OCI-M2 (cell line): Measurements from ENCODE around the gene MAP3K1.
"Not testable (repeated sequence)": the region's sequence is repeated elsewhere in the genome, so short reads cannot be mapped to it uniquely, and the experiment has no call there.

Source experiments
- DNase-seq: peaks from one replicate; lab custom pipeline; 2025; ENCODE audit not compliant: unreplicated experiment; lab: John Stamatoyannopoulos, UW

MAP3K1 gene

GRCh38 chr5:56815658-56816545, 553 bp downstream of the MAP3K1 start:
- no peak for DNase-seq

DNA sequence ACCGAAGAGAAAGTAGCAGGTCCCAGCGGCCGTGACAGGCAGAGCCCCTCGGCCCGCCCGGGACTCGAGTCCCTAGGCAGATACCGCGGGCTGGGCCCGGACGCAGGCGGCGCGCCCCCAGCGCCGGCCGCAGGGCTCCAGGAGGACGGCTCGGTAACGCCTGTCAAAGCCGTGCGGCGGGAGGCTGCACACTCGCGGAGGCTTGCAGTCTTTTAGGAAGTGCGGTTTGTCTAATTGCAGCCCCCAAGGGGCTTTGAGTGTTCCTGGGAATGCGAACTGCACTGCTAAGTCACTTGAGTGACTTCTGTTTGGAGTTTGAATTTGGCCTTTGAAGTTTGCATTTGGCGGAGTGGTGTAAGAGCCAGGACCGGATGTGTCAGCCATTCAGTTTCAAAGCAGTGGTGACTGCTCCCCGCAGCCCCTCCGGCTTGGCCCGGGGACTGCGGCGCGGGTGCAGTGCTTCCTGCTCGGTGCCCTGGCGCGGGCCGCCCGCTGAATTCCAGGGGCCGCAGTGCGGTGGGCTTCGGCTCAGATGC, 1.3 kb downstream of the MAP3K1 start:
- no peak for DNase-seq

- DNase-seq = no peak
Measured at GRCh38 chr5:56817263-56818014, 2.1 kb downstream of the MAP3K1 start.

GRCh38 chr5:56818450-56819037, 3.2 kb downstream of the MAP3K1 start:
- DNase-seq = no peak

DNA sequence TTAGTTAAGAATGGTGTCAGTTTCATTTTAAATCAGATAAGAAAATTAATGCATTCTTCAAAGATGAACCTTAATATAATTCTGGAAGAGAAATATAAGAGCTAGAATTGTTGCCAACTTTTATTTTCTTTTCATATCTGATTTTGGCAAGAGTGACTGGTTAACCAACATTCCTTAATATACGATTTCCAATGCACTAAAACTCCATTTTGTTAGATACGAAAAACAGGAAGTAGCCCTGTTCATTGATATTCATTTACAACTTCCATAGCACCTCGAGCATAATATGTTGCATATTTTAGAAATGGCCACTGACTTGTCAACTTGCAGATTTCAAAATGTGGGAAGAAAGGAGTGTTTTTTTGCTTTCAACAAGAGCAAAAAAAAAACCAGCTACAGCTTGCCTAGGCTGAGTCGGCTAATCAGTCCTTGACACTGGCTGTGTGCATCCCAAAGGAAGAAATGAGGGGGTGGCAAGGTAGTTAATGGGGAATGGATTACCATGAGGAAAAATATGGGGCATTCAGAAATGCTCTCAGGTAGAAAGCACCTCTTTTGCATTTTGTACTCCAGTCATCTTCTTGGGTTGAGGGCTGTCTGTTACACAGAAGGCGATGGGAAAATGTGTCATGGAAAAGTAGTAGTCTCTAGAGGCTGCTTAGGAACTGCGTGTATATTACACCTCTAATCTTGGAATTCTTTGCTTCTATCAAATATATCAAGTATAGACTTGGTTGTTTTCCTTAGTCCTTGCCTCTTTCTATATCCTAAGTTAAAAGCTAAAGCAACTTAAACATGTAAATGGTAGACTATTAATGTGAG, 3.9 kb downstream of the MAP3K1 start:
- no peak for DNase-seq

DNA sequence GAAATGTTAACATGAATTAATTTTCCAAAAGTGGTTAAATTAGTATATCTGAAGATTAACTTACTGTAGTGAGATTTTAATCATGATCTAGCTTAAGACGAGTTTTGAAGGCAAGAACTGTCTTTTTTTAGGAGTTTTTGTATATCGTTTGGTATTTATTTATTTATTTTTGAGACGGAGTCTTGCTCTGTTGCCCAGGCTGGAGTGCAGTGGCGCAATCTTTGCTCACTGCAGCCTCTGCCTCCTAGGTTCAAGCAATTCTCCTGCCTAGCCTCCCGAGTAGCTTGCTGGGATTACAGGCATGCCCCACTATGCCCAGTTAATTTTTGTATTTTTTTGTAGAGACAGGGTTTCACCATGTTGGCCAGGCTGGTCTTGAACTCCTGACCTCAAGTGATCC, 6.5 kb downstream of the MAP3K1 start:
- DNase-seq = not testable (repeated sequence)

DNA sequence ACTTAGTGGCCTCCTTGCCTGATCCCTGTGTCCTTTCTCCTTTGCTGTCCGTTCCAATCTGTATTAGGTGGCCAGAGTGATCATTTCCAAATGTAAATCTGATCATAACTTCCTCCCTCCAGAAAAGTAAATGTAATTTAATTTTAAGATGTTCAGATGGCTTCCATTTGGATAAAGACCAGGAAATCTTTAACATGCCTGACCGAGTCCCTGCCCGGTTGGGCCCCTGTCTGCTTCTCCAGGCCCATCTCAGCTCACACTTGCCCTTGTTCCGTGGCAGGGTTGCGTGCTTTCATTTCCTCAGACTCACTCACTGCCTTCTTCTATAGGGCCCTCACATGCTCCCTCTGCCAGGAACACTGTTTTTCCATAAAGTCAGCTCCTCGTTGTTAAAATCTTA, 7.6 kb downstream of the MAP3K1 start:
- no peak for DNase-seq

DNA sequence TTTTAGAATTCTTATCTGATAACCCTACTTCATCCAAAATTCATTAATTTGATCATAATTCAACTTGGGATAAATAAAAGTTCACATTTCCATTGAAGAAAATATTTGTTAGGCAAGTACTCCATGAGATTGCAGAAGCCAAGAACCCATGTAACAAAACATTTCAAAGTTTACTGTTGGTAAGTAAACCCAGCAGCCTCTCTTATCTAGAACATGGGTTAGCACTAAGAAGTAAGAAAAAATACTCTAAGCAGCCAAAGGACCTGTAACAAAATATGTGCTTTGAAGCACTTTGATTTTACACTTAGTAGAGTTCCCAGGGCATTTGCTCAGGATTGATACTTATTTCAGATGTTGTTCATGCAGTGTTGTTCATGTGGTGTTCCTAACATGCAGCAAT, 8.7 kb downstream of the MAP3K1 start:
- no peak for DNase-seq

DNA sequence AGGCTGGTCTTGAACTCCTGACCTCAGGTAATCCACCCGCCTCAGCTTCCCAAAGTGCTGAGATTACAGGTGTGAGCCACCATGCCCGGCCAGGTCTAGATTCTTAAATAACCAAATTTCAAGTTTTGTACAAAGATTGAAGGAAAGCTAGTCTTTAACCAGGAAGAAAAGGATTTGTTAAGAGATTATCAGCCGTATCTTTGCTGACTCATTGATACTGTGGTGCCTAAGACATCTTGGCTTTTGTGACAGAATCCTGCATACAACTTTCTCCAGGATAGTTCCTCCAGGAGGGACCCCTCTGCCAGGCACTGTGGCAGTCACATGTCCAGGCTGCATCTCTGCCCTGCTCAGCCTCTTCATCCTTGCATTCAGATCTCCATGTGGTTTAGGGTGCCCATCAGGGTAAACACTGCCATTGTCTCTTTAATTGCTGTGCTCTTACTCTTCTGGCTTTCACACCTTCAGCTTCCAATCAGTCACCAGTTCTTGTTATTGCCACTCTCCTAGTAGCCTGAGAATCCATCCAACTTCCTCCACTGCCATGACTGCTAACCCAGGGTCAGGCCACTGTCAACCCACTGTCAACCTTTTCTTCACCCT, 10.0 kb downstream of the MAP3K1 start:
- DNase-seq = no peak

DNA sequence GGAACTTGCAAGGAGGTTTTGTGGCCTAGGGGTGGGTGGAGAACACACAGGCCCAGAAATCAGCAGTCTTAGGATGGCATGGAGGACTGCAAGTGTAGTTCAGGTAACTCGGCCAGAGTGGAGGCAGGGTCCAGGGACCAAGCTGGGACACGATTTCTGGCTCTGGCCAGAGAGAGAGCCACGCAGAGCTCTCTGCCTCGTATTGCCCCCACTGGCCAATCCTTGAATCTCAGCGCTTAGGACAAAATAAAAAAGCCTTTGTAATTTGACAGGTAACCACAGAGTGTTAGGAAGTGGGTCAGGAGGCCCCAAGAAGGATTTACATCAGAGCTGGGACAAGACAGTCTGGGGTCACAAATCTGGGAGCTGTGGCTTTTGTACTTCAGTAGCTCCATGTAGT, 11.7 kb downstream of the MAP3K1 start:
- no peak for DNase-seq

DNA sequence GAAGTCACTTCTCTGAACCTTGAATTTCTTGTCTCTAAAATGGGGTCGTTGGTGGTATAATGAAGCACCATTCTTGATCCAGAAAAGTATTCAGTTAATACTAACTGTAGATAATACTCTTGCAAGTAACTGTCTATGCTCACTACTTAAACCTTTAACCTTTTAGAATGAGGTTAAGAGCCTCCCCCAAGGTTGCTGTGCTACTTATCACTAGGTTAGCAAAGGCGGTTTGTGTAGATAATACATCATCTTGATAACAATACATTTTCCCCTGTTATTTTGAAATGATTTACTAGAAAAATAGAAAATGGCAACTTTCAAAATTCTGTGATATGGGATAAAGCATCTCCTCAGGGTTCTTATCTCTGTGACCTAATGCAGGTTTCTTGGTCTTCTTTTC, 12.6 kb downstream of the MAP3K1 start:
- DNase-seq = no peak

DNA sequence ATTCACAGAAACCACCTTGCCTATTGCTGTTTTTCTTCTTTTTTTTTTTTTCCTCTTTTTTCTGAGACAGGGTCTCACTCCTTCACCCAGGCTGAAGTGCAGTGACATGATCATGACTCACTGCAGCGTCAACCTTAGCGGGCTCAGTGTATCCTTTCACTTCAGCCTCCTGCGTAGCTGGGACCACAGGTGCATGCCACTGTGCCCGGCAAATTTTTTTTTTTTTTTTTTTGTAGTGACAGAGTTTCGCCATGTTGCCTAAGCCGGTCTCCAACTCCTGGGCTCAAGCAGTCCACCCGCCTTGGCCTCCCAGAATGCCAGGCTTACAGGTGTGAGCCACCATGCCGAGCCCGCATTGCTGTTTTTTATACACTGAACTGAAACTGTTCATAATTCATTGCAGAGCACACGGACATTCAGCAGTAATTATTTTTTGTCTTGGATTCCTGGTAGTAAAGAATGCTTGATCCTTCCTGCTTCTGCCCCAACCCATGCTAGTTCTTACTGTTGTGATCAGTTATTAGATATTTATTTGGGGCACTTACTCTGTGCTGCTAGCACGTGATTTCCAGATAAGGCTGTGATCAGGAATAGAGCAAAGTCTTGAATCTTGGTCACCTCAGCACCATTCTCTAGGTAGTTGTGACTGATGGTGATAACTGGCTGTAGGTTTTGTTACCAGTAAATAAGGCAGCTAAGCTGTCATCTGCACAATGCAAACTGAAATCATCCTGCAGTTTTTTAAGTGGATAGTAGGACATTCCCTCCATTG, 14.0 kb downstream of the MAP3K1 start:
- DNase-seq = no peak

DNA sequence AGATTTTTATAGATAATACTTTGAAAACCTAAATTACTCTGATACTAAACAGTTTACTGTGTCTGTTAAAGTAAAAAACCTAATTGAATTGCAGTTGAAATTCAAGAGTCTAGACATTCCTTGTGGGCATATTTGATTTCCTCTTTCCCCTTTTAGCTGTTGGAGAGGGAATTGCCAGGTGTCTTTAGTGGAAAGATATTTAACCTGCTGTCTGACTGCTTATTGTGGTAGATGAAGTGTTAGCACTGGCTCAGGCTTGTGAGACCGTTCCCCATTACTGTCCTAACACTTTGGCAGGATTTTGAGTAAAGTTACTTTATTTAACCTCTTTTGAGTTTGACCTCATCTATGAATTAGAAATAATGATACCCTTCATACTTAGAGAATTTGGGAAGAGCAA, 16.4 kb downstream of the MAP3K1 start:
- DNase-seq = no peak

DNA sequence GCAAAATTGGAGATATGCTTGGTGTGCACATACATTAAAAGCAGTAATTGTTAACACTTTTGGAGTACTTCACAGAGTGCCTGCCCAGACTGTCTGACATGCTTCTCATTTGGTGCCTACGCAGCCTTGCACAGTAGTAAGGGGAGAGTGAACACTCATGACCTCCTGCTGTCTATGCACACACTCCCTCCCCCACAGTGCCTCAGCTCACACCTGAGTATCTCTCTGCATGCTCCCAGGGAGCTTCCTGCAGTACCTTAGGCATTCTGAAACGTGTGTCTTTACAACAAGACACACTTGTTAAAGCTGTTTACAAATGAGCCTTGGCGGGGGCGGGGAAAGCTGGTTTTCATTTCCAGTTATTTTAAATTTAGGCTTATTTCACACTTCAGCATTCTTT, 18.0 kb downstream of the MAP3K1 start:
- DNase-seq = no peak

DNA sequence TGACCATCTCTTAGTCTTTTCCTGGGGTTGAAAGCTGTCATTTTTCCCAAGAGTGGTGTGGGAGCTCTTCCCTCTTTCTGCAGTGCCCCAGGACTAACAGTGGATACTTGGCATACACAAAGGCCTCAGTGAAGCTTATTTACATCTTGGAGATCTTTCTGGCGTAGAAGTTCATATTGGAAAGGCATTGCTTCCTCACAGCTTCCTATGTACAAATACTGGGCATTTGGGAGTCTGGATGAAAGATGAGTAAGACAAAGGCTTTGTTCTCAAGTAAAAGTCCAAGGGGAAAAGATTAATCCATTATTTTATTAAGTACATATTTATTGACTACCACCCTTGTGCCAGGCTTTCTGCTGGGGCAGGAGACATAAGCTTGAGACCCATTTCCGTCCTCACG, 22.0 kb downstream of the MAP3K1 start:
- DNase-seq = no peak

GRCh38 chr5:56837956-56838355, 22.6 kb downstream of the MAP3K1 start:
- no peak for DNase-seq

DNA sequence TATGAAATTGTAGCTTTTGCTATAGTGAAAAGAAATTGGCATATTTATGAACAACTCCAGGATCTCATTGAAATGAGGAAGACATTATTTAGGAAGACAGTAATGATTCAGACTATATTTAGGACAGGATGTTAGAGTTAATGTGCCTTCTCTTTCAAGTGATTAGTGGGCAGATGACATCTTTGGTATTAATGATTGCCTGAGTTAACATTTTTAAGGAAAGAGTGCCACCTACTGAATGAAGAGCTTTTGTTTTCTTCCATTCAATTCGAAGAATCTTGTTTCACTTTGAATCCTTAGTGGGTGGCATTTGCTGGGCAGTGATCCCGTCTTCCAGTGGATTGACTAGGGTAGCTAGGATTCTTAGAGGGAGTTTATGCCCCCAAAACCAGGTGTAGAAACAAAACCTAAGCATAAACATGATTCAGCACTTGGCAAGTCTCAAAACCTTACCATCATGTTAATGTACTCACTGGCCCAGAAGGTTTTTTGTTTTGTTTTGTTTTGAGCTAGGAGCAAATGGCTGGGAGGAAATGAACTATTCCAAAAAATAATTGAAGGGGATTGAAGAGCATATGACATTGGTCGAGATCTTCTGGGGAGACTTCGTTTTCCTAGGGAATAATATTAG, 23.2 kb downstream of the MAP3K1 start:
- DNase-seq = no peak

DNA sequence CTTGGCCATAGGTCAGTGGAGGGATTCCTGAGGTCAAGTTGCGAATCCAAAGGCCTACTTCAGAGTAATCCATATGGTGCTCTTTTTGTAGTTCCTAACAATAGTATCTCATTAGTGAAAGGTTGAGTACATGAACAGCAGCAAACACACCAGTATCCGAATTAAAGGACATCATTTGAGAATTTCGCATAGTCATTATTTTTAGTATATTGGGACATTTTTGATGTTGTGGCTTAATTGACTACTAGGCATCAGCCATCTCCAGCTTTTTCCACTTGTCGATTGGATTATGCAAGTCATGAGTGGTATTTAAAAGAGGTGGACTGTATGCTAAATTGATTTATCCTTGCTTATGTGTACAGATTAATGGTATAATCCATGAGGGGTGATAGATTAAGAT, 23.7 kb downstream of the MAP3K1 start:
- DNase-seq = no peak

DNA sequence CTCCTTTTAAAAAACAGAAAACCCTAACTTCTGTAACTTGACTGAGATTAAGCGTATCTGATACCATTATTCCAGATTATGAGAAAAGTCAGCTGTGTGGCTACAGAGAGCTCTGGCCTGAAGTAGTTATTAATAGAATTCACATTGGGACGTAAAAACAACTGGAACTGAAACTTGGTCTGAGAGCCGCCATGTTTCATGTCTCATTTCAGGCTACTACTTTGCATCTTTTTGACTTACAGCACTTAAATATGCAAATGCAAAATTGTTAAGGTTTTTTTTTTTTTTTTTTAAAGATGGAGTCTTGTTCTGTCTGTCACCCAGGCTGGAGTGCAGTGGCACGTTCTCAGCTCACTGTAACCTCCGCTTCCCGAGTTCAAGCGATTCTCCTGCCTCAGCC, 25.2 kb downstream of the MAP3K1 start:
- no peak for DNase-seq
